GM21423 (cell line): ENCODE results near the gene COL9A2.

Source experiments
- ATAC-seq: cut with Tn5 transposase; IDR thresholded peaks from one replicate; pipeline ENCODE4 v1.9.1; 2021; ENCODE audit warnings: mild to moderate bottlenecking, moderate library complexity; ENCODE audit not compliant: unreplicated experiment

Gene COL9A2

DNA sequence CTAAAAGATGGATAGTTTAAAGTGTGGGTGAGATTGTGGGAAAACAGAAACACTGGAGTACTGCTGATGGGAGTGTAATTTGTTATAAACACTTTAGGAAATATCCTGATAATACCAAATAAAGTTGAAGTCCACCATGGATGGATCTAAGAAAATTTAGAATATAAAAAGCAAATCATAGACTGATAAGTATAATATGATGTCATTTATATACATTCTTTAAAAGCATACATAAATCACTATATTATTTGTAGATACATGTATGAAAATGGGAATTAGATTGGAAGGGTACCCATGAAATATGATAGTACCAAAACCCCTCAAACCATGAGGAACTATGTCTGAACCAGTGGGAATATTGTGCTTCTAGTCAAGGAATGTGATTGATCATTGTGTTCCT lies 51.2 kb downstream of the COL9A2 start:
- ATAC-seq: no peak

DNA sequence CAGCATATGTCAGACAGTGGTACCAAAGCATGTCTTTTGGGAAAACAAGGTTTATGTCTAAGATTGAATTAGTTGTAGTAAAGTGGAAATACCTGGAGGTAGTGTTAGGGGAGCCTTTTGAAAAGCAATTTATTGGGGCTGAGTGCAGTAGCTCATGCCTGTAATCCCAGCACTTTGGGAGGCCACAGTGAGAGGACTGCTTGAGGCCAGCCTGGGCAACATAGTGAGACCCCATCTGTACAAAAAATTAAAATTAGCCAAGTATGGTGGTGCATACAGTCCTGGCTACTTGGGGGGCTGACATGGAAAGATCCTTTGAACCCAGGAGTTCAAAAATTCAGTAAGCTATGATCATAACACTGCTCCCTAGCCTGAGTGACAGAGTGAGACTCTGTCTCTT lies 51.8 kb downstream of the COL9A2 start:
- ATAC-seq: no peak

DNA sequence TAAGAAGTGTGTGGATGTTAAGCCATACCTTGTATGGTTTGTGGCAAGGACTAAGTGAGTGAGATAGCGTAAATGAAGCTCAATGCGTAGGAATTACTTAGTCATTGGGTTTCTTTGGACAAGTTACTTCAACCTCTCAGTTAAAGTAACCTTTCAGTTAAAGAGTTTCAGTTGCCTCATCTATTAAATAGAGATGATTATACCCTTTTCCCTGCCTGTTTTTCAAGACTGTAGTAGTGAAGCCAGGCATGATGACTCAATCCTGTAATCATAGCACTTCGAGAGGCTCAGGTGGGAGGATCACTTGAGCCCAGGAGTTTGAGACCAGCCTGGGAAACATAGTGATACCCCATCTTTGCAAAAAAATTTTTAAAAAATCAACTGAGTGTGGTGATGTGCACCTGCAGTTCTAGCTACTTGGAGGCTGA lies 52.7 kb downstream of the COL9A2 start:
- no peak for ATAC-seq

DNA sequence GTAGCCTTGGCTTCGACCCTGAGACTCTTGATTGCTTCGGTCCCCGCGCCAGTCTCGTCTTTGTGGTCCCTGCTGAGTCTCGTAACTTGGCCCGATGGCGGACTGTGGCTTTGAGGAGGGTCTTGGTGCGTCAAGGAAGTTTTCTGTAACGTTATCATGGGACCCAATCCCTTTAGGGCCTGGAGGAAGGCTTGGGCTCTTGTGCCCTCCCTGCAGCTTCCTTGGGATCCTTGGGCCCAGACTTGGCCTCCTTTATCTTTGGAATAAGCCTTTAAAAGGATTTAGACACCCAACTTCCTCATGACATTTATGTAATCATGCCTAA lies 58.7 kb downstream of the COL9A2 start:
- no peak for ATAC-seq

DNA sequence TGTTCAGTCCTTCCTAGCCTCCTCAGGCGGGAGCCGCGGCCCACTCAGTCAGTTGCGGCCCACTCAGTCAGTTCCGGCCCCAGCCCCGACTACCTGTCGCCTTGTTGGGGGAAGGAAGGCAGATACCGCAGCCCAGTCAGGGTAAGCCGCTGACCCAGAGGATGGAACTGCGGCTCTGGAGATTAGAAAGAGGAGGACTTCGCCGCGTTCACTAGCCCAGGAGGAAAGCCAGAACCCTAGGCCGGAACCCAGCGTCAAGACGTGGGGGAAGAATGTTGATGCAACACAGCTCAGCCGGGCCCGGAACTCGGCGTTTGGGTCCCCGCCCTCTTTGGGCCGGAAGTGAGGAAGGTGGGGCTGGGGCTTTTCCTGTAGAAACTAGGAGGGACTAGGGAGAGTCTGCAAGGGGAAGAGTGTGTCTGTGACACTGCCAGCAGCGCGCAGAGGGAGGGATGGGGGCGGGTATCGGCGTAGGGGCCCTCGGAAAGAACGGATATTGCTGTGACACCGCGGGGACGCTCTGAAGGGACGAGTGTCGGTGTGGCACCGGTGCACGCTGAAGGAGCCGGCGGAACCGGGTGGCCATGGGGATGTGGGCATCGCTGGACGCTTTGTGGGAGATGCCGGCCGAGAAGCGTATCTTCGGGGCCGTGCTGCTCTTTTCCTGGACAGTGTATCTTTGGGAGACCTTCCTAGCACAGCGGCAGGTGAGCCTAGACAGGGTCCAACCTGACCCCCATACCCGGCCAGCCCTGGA lies 59.2 kb downstream of the COL9A2 start, which contains the start of gene ZMPSTE24:
TSS of gene ZMPSTE24 (plus strand) at position 549 of the 757 bp plus-strand sequence. CDS start at position 585, 36 bp downstream.
- peak; percentile 89 for ATAC-seq

DNA sequence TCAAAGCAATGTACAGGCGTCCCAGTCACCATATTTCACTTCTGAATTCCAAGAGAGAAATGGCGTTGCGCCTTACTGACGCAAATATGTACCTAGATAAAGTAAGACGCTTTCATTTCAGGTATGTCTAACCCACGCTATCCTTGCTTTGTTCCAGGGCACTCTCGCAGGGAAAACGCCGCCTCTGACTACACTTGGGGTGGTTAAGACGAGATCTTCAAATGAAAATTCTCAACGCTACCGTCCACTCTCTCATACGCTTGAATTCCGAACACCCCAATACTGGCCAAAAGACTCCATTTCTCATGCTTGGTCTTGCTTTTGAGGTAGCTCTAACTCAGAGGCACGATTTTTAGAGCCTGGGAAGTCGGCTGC lies 59.8 kb downstream of the COL9A2 start:
- ATAC-seq: no peak

DNA sequence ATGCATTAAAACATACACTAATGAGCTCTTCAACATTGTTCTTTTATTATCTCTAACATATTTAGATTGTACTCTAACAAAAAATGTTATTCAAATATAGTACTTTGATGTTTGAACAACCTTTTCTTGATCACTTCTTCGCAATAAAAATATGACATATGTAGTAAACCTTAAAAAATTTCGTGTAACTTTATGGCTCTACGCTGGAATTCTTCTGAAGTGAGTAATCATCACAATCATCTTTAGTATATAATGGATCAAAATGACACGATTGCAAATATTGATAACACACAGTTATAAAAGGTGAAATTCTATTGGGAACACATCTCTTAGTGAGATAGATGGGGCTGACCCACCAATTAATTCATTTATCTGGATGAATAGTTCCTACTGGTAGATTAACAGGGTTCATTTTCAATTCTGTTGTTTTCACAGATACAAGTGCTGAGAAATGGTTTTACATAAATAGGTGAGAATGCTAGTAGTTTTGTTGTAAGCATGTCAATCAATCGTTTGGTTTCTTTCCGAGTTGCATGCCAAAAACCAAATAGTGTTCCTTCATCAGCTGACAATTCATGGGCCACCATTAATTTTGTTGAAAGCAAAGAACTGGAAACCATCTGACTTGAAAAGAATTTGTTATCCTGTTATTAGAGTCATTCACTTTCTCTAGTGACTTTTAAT lies 60.5 kb downstream of the COL9A2 start:
- ATAC-seq: no peak

DNA sequence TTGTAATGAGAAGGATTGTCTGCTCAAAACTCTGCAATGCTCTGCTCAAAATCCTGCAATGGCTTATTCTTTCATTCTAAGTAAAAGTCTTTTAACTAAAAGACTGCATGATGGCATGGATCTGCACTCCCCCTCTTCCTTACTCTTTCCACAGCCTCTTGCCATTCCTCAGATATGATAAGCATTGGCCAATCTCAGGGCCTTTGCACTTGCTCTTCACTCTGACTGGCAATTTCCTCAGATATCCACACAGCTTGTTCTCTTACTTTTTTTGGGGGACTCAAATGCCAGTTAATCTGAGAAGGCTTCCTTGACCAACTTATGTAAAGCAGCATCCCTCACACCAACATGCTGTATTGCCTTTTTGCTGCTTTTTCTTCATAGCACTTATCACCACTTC lies 61.9 kb downstream of the COL9A2 start:
- ATAC-seq: no peak

DNA sequence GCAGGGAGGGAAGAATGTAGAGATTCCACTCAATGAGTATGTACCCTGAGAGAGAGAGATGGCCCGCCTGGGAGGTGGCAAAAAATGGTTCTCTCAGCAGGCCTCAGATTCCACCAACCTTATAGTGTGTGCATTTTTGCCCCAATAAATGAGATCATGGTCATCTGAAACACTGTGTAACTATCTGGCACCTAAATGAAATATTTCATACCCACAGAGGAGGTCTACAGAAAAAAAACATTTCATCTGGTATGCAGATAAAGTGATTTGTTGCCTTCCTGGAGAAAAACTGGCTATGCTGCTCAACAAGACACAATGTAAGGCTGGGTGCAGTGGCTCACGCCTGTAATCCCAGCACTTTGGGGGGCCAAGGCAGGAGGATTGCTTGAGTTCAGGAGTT lies 64.5 kb downstream of the COL9A2 start:
- ATAC-seq: no peak

DNA sequence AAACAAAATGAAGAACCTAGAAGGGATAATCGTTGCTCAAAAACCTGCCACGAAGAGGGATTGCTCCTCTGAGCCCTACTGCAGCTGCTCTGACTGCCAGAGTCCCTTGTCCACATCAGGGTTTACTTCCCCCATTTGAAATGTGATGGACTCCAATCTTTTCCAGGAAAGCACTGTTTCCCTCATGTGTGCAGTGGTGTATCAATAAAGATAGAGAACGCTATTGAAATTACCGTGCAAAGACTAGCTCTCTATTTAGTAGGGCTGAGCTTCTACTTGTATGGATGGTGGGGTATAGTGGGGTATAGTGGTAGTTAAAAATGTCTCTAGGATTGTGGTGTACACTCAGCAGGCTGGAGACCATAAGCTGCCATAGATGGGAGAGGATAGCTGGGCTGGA lies 65.6 kb downstream of the COL9A2 start:
- ATAC-seq: no peak
